ENCODE measurements around the gene MED15. TPM values are rescaled to one million over a fixed set of nuclear protein-coding genes. Genes with fewer than 3 reads are reported as not detected.
A peak's percentile ranks its signal among the peaks of the same experiment; 100 is the strongest.

MED15 gene
- total RNA-seq, 2 donors from 2014 or later, result 42.7 to 47.9 TPM

- intact Hi-C loops (cut with DNase I), result no loop called here
- ATAC-seq, result no peak
- DNase-seq, result no peak
These were observed 88.1 kb downstream of the MED15 start for GRCh38 chr22:20595461-20595860.

- intact Hi-C loops (cut with DNase I), result no loop called here
- ATAC-seq (no peak), DNase-seq (no peak)
These were observed 91.7 kb downstream of the MED15 start for GRCh38 chr22:20599117-20599516.

- intact Hi-C loops (cut with DNase I), result no loop called here
- no peak for DNase-seq
- ATAC-seq, result no peak
These were observed 92.8 kb downstream of the MED15 start for GRCh38 chr22:20600137-20600673.

GRCh38 chr22:20601308-20601707, 93.9 kb downstream of the MED15 start:
- DNase-seq (no peak), ATAC-seq (no peak)
- intact Hi-C loops (cut with DNase I), result no loop called here

GRCh38 chr22:20602609-20603164, 95.3 kb downstream of the MED15 start:
- DNase-seq, result no peak
- intact Hi-C loops (cut with DNase I), result no loop called here
- no peak for ATAC-seq

- intact Hi-C loops (cut with DNase I), result no loop called here
- no peak for DNase-seq
- ATAC-seq, result no peak
These were observed 96.8 kb downstream of the MED15 start for GRCh38 chr22:20604092-20604747.

- ATAC-seq (no peak), DNase-seq (no peak)
- intact Hi-C loops (cut with DNase I), result no loop called here
These were observed 97.4 kb downstream of the MED15 start for GRCh38 chr22:20604776-20605221.

GRCh38 chr22:20605328-20605727, 97.9 kb downstream of the MED15 start:
- intact Hi-C loops (cut with DNase I), result no loop called here
- ATAC-seq, result no peak

GRCh38 chr22:20606041-20606783, 98.8 kb downstream of the MED15 start:
- intact Hi-C loops (cut with DNase I), result no loop called here
- ATAC-seq (peak; percentile 55 to 77), DNase-seq (no peak)

More at GRCh38 chr22:20605328-20605727, 97.9 kb downstream of the MED15 start:
- no peak for DNase-seq

GRCh38 chr22:20606784-20607128, 99.3 kb downstream of the MED15 start:
- DNase-seq (no peak), ATAC-seq (no peak)
- intact Hi-C loops (cut with DNase I), result no loop called here

GRCh38 chr22:20607157-20607907, 99.9 kb downstream of the MED15 start:
- ATAC-seq (no peak), DNase-seq (no peak)
- intact Hi-C loops (cut with DNase I), result no loop called here

- intact Hi-C loops (cut with DNase I), result no loop called here
- no peak for DNase-seq
- ATAC-seq, result no peak
These were observed 102.9 kb downstream of the MED15 start for GRCh38 chr22:20610243-20610686.

- intact Hi-C loops (cut with DNase I), result no loop called here
- no peak for ATAC-seq
- DNase-seq, result no peak
These were observed 103.3 kb downstream of the MED15 start for GRCh38 chr22:20610757-20611156.

- ATAC-seq, result no peak
These were observed 104.0 kb downstream of the MED15 start for GRCh38 chr22:20611418-20611817.

GRCh38 chr22:20613301-20613700, 105.9 kb downstream of the MED15 start:
- intact Hi-C loops (cut with DNase I), result no loop called here
- DNase-seq (no peak), ATAC-seq (no peak)

More at GRCh38 chr22:20611418-20611817, 104.0 kb downstream of the MED15 start:
- intact Hi-C loops (cut with DNase I), result no loop called here
- no peak for DNase-seq

- DNase-seq, result no peak
- intact Hi-C loops (cut with DNase I), result no loop called here
- ATAC-seq, result no peak
These were observed 107.6 kb downstream of the MED15 start for GRCh38 chr22:20615021-20615420.

GRCh38 chr22:20615533-20616450, 108.4 kb downstream of the MED15 start:
- intact Hi-C loops (cut with DNase I), result no loop called here
- no peak for ATAC-seq
- DNase-seq, result no peak

GRCh38 chr22:20616451-20617043, 109.1 kb downstream of the MED15 start:
- intact Hi-C loops (cut with DNase I), result no loop called here
- ATAC-seq (no peak), DNase-seq (no peak)

Data from left cardiac atrium (tissue), 4 donors.